Esophagus muscularis mucosa (tissue), 4 donors: ENCODE data around the gene ITGB3BP.

ENCODE experiments used
- EP300 ChIP-seq: sonication (generic); formaldehyde crosslinking; IDR thresholded peaks from one replicate; pipeline ENCODE4 v1.6.1; 2017; ENCODE audit warnings: antibody characterized with exemption
- POLR2A ChIP-seq: fragments of 450-650 bp; IDR thresholded peaks from one replicate; pipeline ENCODE4 v1.6.1; 2017; ENCODE audit warnings: antibody characterized with exemption, moderate library complexity, mild to moderate bottlenecking, low read depth
- POLR2AphosphoS5 ChIP-seq, 2 donors: sonication (generic); formaldehyde crosslinking; IDR thresholded peaks; one replicate each; pipeline ENCODE4 v1.6.1; 2017; ENCODE audit warnings: antibody characterized with exemption in 2 of 2
- TF ChIP-seq, protein P1 (sequence below), 3 experiments: fragments of 200-600 bp in 2 of 3; fragments of 450-650 bp in 1 of 3; sonication (generic) in 2 of 3; IDR thresholded peaks; one replicate each; pipeline ENCODE4 v1.5.1; 2017 to 2019; ENCODE audit warnings: antibody characterized with exemption in 3 of 3, mild to moderate bottlenecking in 2 of 3, moderate library complexity in 1 of 3

DNA sequence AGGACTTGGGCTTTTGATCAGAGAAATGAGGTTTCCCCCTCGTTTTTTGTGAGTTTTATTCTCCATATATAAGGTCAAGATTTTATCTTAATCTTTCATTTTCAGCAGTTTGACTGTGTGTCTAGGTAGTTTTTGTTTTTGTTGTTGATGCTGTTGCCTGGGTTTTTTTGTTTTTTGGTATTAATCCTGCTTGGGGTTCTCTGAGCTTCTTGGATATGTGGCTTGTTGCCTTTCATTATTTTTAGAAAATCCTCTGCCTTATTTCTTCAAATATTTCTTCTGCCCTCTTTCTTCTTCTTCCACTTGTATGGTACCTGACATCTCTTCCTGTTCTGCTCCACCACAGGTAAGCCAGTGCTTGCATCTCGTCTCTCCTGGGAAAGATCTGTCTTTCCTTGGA, 25.3 kb upstream of the ITGB3BP start:
- TF ChIP-seq, protein P1, sequence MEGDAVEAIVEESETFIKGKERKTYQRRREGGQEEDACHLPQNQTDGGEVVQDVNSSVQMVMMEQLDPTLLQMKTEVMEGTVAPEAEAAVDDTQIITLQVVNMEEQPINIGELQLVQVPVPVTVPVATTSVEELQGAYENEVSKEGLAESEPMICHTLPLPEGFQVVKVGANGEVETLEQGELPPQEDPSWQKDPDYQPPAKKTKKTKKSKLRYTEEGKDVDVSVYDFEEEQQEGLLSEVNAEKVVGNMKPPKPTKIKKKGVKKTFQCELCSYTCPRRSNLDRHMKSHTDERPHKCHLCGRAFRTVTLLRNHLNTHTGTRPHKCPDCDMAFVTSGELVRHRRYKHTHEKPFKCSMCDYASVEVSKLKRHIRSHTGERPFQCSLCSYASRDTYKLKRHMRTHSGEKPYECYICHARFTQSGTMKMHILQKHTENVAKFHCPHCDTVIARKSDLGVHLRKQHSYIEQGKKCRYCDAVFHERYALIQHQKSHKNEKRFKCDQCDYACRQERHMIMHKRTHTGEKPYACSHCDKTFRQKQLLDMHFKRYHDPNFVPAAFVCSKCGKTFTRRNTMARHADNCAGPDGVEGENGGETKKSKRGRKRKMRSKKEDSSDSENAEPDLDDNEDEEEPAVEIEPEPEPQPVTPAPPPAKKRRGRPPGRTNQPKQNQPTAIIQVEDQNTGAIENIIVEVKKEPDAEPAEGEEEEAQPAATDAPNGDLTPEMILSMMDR (IDR thresholded peaks at IDR 0.05) = no peak
- TF ChIP-seq EP300 (no peak), POLR2AphosphoS5 (IDR thresholded peaks at IDR 0.05) (no peak), POLR2A (no peak)
